Stimulated activated CD4-positive, alpha-beta T cell treated with anti-CD3 and anti-CD28 coated beads, Interleukin-4, amount 100 ng/mL, for 24 hours (primary cell): ENCODE measurements around the gene TXNDC2.
"Not testable (repeated sequence)": the region's sequence is repeated elsewhere in the genome, so short reads cannot be mapped to it uniquely, and the experiment has no call there.

Experiments used
- DNase-seq: peaks from one replicate; pipeline ENCODE4 v3.0.0-alpha.2; 2020

Gene TXNDC2

GRCh38 chr18:9885170-9886004, at the start of gene TXNDC2:
Gene TXNDC2 (plus strand): TSS chr18:9885973. CDS start chr18:9886681, 708 bp downstream.
- no peak for DNase-seq

GRCh38 chr18:9838144-9838877, 47.5 kb upstream of the TXNDC2 start:
- DNase-seq: no peak

GRCh38 chr18:9839211-9839610, 46.6 kb upstream of the TXNDC2 start:
- no peak for DNase-seq

- DNase-seq: no peak
Measured at GRCh38 chr18:9839853-9840252, 45.9 kb upstream of the TXNDC2 start.

GRCh38 chr18:9841752-9842151, 44.0 kb upstream of the TXNDC2 start:
- no peak for DNase-seq

GRCh38 chr18:9842448-9842847, 43.3 kb upstream of the TXNDC2 start:
- no peak for DNase-seq

GRCh38 chr18:9845256-9845655, 40.5 kb upstream of the TXNDC2 start:
- DNase-seq: no peak

GRCh38 chr18:9846162-9846925, 39.4 kb upstream of the TXNDC2 start:
- no peak for DNase-seq

GRCh38 chr18:9848170-9848879, 37.4 kb upstream of the TXNDC2 start:
- no peak for DNase-seq

- no peak for DNase-seq
Measured at GRCh38 chr18:9849407-9850283, 36.1 kb upstream of the TXNDC2 start.

- no peak for DNase-seq
Measured at GRCh38 chr18:9850309-9850708, 35.5 kb upstream of the TXNDC2 start.

GRCh38 chr18:9851511-9851910, 34.3 kb upstream of the TXNDC2 start:
- DNase-seq: no peak

GRCh38 chr18:9852266-9853081, 33.3 kb upstream of the TXNDC2 start:
- DNase-seq: no peak

GRCh38 chr18:9854801-9855676, 30.7 kb upstream of the TXNDC2 start:
- DNase-seq: no peak

- no peak for DNase-seq
Measured at GRCh38 chr18:9855681-9856080, 30.1 kb upstream of the TXNDC2 start.

- DNase-seq: no peak
Measured at GRCh38 chr18:9856092-9856491, 29.7 kb upstream of the TXNDC2 start.

- not testable (repeated sequence) for DNase-seq
Measured at GRCh38 chr18:9857479-9857998, 28.2 kb upstream of the TXNDC2 start.

GRCh38 chr18:9858642-9859041, 27.1 kb upstream of the TXNDC2 start:
- DNase-seq: no peak

- DNase-seq: no peak
Measured at GRCh38 chr18:9859232-9859631, 26.5 kb upstream of the TXNDC2 start.

GRCh38 chr18:9860682-9861081, 25.1 kb upstream of the TXNDC2 start:
- no peak for DNase-seq
